H1 (cell line): Measurements from ENCODE around the gene PRKCA. TPM values are rescaled to one million over a fixed set of nuclear protein-coding genes. Genes with fewer than 3 reads are reported as not detected.

ENCODE experiments used
- CTCF ChIA-PET: fragments of 300-600 bp; sonication (Branson Sonifier 250); formaldehyde crosslinking; loops from one replicate; lab custom pipeline; 2021; ENCODE audit not compliant: partially characterized antibody; lab: Charles Lee
- POLR2A ChIA-PET: fragments of 300-600 bp; sonication (Branson Sonifier 250); formaldehyde crosslinking; loops from one replicate; lab custom pipeline; 2021; ENCODE audit warnings: inconsistent platforms; ENCODE audit not compliant: partially characterized antibody; lab: Charles Lee
- DNase-seq, 2 experiments: peaks; one replicate each; pipeline versions ENCODE4 v3.0.0 to v3.0.0-alpha.2; 2010 to 2022; ENCODE audit warnings: low spot score in 2 of 2, low read depth in 1 of 2, mixed read lengths in 1 of 2
- FAIRE-seq: peaks from 2 replicates; lab custom pipeline; 2011; peaks lifted over from hg19 to GRCh38; lab: Jason Lieb, UNC
- H2AFZ ChIP-seq: 2 replicates; pipeline ENCODE4 v1.8.1; 2012; ENCODE audit warnings: low read length, inconsistent platforms
- H2AK5ac ChIP-seq: 2 replicates; pipeline ENCODE4 v1.6.1; 2013; ENCODE audit warnings: low read depth, low read length
- H2BK120ac ChIP-seq: replicated peaks from 2 replicates; pipeline ENCODE3; 2013; ENCODE audit warnings: low read depth, low read length, inconsistent platforms
- H2BK12ac ChIP-seq: 2 replicates; pipeline ENCODE4 v1.6.1; 2013; ENCODE audit warnings: low read depth, low read length
- H2BK15ac ChIP-seq: 2 replicates; pipeline ENCODE4 v1.6.1; 2013; ENCODE audit warnings: low read length
- H2BK20ac ChIP-seq: 2 replicates; pipeline ENCODE4 v1.6.1; 2013; ENCODE audit warnings: low read length
- H2BK5ac ChIP-seq: 2 replicates; pipeline ENCODE4 v1.6.1; 2013; ENCODE audit warnings: low read depth, low read length
- H3K14ac ChIP-seq: 2 replicates; pipeline ENCODE4 v1.6.1; 2013; ENCODE audit warnings: inconsistent platforms; ENCODE audit not compliant: insufficient read length
- H3K18ac ChIP-seq: 2 replicates; pipeline ENCODE4 v1.6.1; 2013; ENCODE audit warnings: low read length; ENCODE audit errors: extremely low read depth
- H3K23ac ChIP-seq: 2 replicates; pipeline ENCODE4 v1.6.1; 2013; ENCODE audit warnings: inconsistent platforms; ENCODE audit not compliant: insufficient read length
- H3K23me2 ChIP-seq: 2 replicates; pipeline ENCODE4 v1.6.1; 2013; ENCODE audit warnings: low read depth, low read length
- H3K27ac ChIP-seq: 2 replicates; pipeline ENCODE4 v1.6.1; 2011; ENCODE audit warnings: low read depth, low read length, inconsistent platforms
- H3K27me3 ChIP-seq, 4 experiments: replicated peaks in 1 of 4; 1 replicate in 1 of 4; 2 replicates in 3 of 4; pipeline versions ENCODE4 v1.6.1 to v1.8.1; 2011 to 2013; ENCODE audit warnings: low read length in 3 of 4, mild to moderate bottlenecking in 3 of 4, inconsistent platforms in 2 of 4, mixed read lengths in 2 of 4, moderate library complexity in 1 of 4; ENCODE audit not compliant: control insufficient read depth in 3 of 4, insufficient read depth in 3 of 4; ENCODE audit errors: extremely low read depth in 1 of 4
- H3K36me3 ChIP-seq, 4 experiments: 2 replicates each; pipeline versions ENCODE4 v1.6.1 to v1.8.1; 2011 to 2013; ENCODE audit warnings: mild to moderate bottlenecking in 4 of 4, low read length in 3 of 4, moderate library complexity in 2 of 4, control low read depth in 1 of 4, inconsistent platforms in 1 of 4; ENCODE audit not compliant: insufficient read depth in 4 of 4, control insufficient read depth in 2 of 4
- H3K4ac ChIP-seq: replicated peaks from 2 replicates; pipeline ENCODE3; 2013; ENCODE audit warnings: low read length, low read depth, mixed read lengths, inconsistent platforms; ENCODE audit not compliant: insufficient read length
- H3K4me1 ChIP-seq, 4 experiments: replicated peaks in 1 of 4; 1 replicate in 1 of 4; 2 replicates in 3 of 4; pipeline versions ENCODE4 v1.6.1 to v1.8.1; 2011 to 2013; ENCODE audit warnings: low read length in 3 of 4, inconsistent platforms in 2 of 4, mixed read lengths in 1 of 4; ENCODE audit not compliant: insufficient read depth in 4 of 4, control insufficient read depth in 3 of 4
- H3K4me2 ChIP-seq, 2 experiments: 2 replicates each; pipeline versions ENCODE4 v1.6.1 to v1.8.1; 2011 to 2013; ENCODE audit warnings: low read depth in 2 of 2, low read length in 2 of 2, control low read depth in 1 of 2, inconsistent platforms in 1 of 2, mild to moderate bottlenecking in 1 of 2; ENCODE audit not compliant: insufficient read depth in 1 of 2
- H3K4me3 ChIP-seq, 4 experiments: fragments of 200-600, 300-600 bp in 1 of 4; sonication (generic), shearing (Covaris generic), sonication (Bioruptor Twin) in 1 of 4; 2 replicates each; pipeline versions ENCODE4 v1.5.1 to v1.8.1; 2011 to 2016; ENCODE audit warnings: low read length in 4 of 4, low read depth in 3 of 4, control low read depth in 2 of 4, inconsistent platforms in 2 of 4, mild to moderate bottlenecking in 2 of 4, mixed read lengths in 1 of 4, moderate library complexity in 1 of 4; ENCODE audit not compliant: insufficient read depth in 2 of 4; ENCODE audit errors: extremely low read depth in 1 of 4
- H3K56ac ChIP-seq: replicated peaks from 2 replicates; pipeline ENCODE3; 2013; ENCODE audit warnings: low read depth, mild to moderate bottlenecking, mixed read lengths, low read length, inconsistent platforms; ENCODE audit not compliant: insufficient read length
- H3K79me1 ChIP-seq: 2 replicates; pipeline ENCODE4 v1.6.1; 2013; ENCODE audit warnings: low read depth, low read length, control low read depth
- H3K79me2 ChIP-seq, 2 experiments: 2 replicates each; pipeline versions ENCODE4 v1.6.1 to v1.8.1; 2012 to 2013; ENCODE audit warnings: low read length in 2 of 2, mild to moderate bottlenecking in 2 of 2, inconsistent platforms in 1 of 2; ENCODE audit not compliant: insufficient read depth in 2 of 2, control insufficient read depth in 1 of 2
- H3K9ac ChIP-seq, 4 experiments: replicated peaks in 1 of 4; 1 replicate in 1 of 4; 2 replicates in 3 of 4; pipeline versions ENCODE4 v1.6.1 to v1.8.1; 2011 to 2013; ENCODE audit warnings: low read depth in 3 of 4, low read length in 3 of 4, control low read depth in 2 of 4, mild to moderate bottlenecking in 2 of 4, moderate library complexity in 2 of 4, inconsistent platforms in 1 of 4; ENCODE audit errors: extremely low read depth in 1 of 4
- H3K9me3 ChIP-seq, 2 experiments: 2 replicates each; pipeline versions ENCODE4 v1.6.1 to v1.8.1; 2012 to 2013; ENCODE audit warnings: mild to moderate bottlenecking in 2 of 2, moderate library complexity in 2 of 2, control low read depth in 1 of 2, inconsistent platforms in 1 of 2, low read depth in 1 of 2, low read length in 1 of 2, mixed read lengths in 1 of 2; ENCODE audit not compliant: insufficient read depth in 2 of 2
- H4K20me1 ChIP-seq, 2 experiments: replicated peaks in 1 of 2; 2 replicates each; pipeline versions ENCODE3 to v1.8.1; 2011 to 2013; ENCODE audit warnings: inconsistent platforms in 2 of 2, low read length in 2 of 2, mild to moderate bottlenecking in 1 of 2; ENCODE audit not compliant: insufficient read depth in 2 of 2, control insufficient read depth in 1 of 2
- H4K5ac ChIP-seq: 2 replicates; pipeline ENCODE4 v1.6.1; 2013; ENCODE audit warnings: low read length, low read depth, mixed read lengths, inconsistent platforms; ENCODE audit not compliant: insufficient read length
- H4K8ac ChIP-seq: 2 replicates; pipeline ENCODE4 v1.8.0; 2013; ENCODE audit warnings: mild to moderate bottlenecking, moderate library complexity, low read length, inconsistent platforms; ENCODE audit not compliant: insufficient read depth; ENCODE audit errors: extremely low read depth
- H4K91ac ChIP-seq: replicated peaks from 2 replicates; pipeline ENCODE3; 2013; ENCODE audit warnings: low read length, mixed read lengths, inconsistent platforms; ENCODE audit not compliant: insufficient read length
- ATF2 ChIP-seq: IDR thresholded peaks from 2 replicates; pipeline ENCODE4 v1.6.1; 2012; ENCODE audit warnings: low read length, inconsistent platforms
- EGR1 ChIP-seq: IDR thresholded peaks from 2 replicates; pipeline ENCODE4 v1.6.1; 2011; ENCODE audit warnings: low read depth, low read length, borderline replicate concordance
- EP300 ChIP-seq, 2 experiments: IDR thresholded peaks; 1 replicate in 1 of 2; 2 replicates in 1 of 2; pipeline ENCODE4 v1.6.1; 2011 to 2012; ENCODE audit warnings: low read depth in 2 of 2, low read length in 2 of 2, mild to moderate bottlenecking in 2 of 2, borderline replicate concordance in 1 of 2, inconsistent platforms in 1 of 2, moderate library complexity in 1 of 2
- POLR2A ChIP-seq, 2 experiments: IDR thresholded peaks; 1 replicate in 1 of 2; 2 replicates in 1 of 2; pipeline ENCODE4 v1.6.1; 2011; ENCODE audit warnings: low read depth in 2 of 2, low read length in 2 of 2, mild to moderate bottlenecking in 2 of 2; ENCODE audit errors: control extremely low read depth in 1 of 2
- SAP30 ChIP-seq: fragments of 300-600 bp; sonication (generic); IDR thresholded peaks from 2 replicates; pipeline ENCODE4 v1.7.1; 2012; ENCODE audit warnings: low read length, moderate library complexity, mild to moderate bottlenecking, inconsistent platforms; ENCODE audit not compliant: insufficient read depth, insufficient replicate concordance
- SIN3A ChIP-seq, 2 experiments: IDR thresholded peaks in 1 of 2; conservative IDR thresholded peaks in 1 of 2; 2 replicates each; pipeline ENCODE4 v1.6.1; 2011 to 2012; ENCODE audit warnings: low read length in 2 of 2, improper control_type of control experiment in 1 of 2, low read depth in 1 of 2, mild to moderate bottlenecking in 1 of 2
- SP2 ChIP-seq: IDR thresholded peaks from 2 replicates; pipeline ENCODE4 v1.6.1; 2012; ENCODE audit warnings: mild to moderate bottlenecking, low read length, inconsistent platforms
- SP4 ChIP-seq: IDR thresholded peaks from 2 replicates; pipeline ENCODE4 v1.6.1; 2012; ENCODE audit warnings: low read length, inconsistent platforms
- SUZ12 ChIP-seq: fragments of 200-600 bp; sonication (generic); IDR thresholded peaks from 2 replicates; pipeline ENCODE4 v1.6.1; 2012; ENCODE audit warnings: mild to moderate bottlenecking, inconsistent platforms, low read length, moderate library complexity, mixed read lengths
- TAF1 ChIP-seq: IDR thresholded peaks from 2 replicates; pipeline ENCODE4 v1.6.1; 2011; ENCODE audit warnings: mild to moderate bottlenecking, low read depth, low read length
- WGBS, 2 experiments: shearing (Covaris generic) in 1 of 2; methylation state at CpG; one replicate each; pipeline versions ENCODE4 v1.1.6 to v1.1.7; 2013 to 2015; ENCODE audit warnings: low lambda C conversion rate in 2 of 2, mixed read lengths in 2 of 2, inconsistent platforms in 1 of 2, low coverage in 1 of 2, missing lambda C conversion rate in 1 of 2; ENCODE audit not compliant: insufficient replicate concordance in 2 of 2, insufficient coverage in 1 of 2, insufficient read length in 1 of 2; ENCODE audit errors: extremely low coverage in 1 of 2, missing lambda C conversion rate in 1 of 2; 5-methylcytosine and 5-hydroxymethylcytosine counted together
- polyA plus RNA-seq, 7 experiments: library from polyadenylated mRNA; depleted of rRNA in 3 of 7; stranded (reverse) in 5 of 7; unstranded in 2 of 7; fragments of >200 nt in 5 of 7; fragments of 200-250 nt in 2 of 7; gene quantifications; 1 replicate in 5 of 7; 2 replicates in 1 of 7; 4 replicates in 1 of 7; pipeline versions ENCODE4 v1.2.1 to v1.2.3, GENCODE V29; 2011 to 2013; ENCODE audit warnings: missing spikeins in 2 of 7, mixed read lengths in 2 of 7
- total RNA-seq: library from RNA; stranded (reverse); fragmentation: NEBNext Ultra II Directional; extraction: Animal tissue kit (Norgen Biotek cat#: 25700); gene quantifications from 2 replicates; pipeline ENCODE4 v1.2.1, GENCODE V29; 2021

Gene PRKCA
- total and polyA plus RNA-seq, 2 of the 8 experiments (the other 6 are each of a cell fraction or from before 2014, with no cell fraction given), result 5.8 to 17.8 TPM

GRCh38 chr17:66675273-66675990, 373.0 kb downstream of the PRKCA start:
- DNase-seq (no peak), FAIRE-seq (no peak)
- Histone ChIP-seq H2BK120ac (no peak overlapping the region), H2BK15ac (no peak overlapping the region), H2AFZ (no peak overlapping the region), H4K8ac (no peak overlapping the region), H3K4ac (no peak overlapping the region), H4K5ac (no peak overlapping the region), H3K23ac (no peak overlapping the region), H3K4me1 (peaks cover 0 to 2% (median under 1%) of the 10 kb centered on the region in 4 experiments; a peak in 1 of 7 replicates), H3K23me2 (no peaks in the 10 kb centered on the region), H3K4me2 (no peak overlapping the region), H3K27ac (no peak overlapping the region), H3K27me3 (no peaks in the 10 kb centered on the region), H3K79me1 (no peaks in the 10 kb centered on the region), H2BK5ac (no peak overlapping the region; the same call in 1 of the 2 replicates), H3K18ac (no peak overlapping the region), H3K36me3 (no peaks in the 10 kb centered on the region), H2BK12ac (no peak overlapping the region), H3K56ac (no peak overlapping the region), H4K91ac (no peak overlapping the region), H4K20me1 (no peaks in the 10 kb centered on the region), H2AK5ac (no peak overlapping the region), H3K9ac (no peak overlapping the region), H3K9me3 (peaks cover 0 to 3% of the 10 kb centered on the region in 2 experiments; a peak in 2 of 4 replicates), H2BK20ac (no peak overlapping the region), H3K4me3 (no peak overlapping the region), H3K14ac (no peak overlapping the region), H3K79me2 (no peaks in the 10 kb centered on the region)
- CTCF ChIA-PET, result interaction anchor here (0.6 to 3.1 kb wide), 11 partner anchors 12 to 475 kb away, joined by 3 to 18 read pairs (median 4); no protein-coding TSS in a partner anchor
- 87% methylated on average over 16 of the region's 16 CpGs; no CpG with 5 or more reads in 1 of the 2 experiments for WGBS, 2 experiments
- no peak for TF ChIP-seq ATF2
- no peak for TF ChIP-seq POLR2A (IDR thresholded peaks at IDR 0.05; ENCODE audit: control extremely low read depth in 1 of 2, low read depth in 2 of 2, low read length in 2 of 2)
- no peak for TF ChIP-seq SIN3A (conservative IDR thresholded peaks at IDR 0.05 in 1 of 2, IDR thresholded peaks at IDR 0.05 in 1 of 2; ENCODE audit: low read depth in 1 of 2, low read length in 2 of 2)
- no peak for TF ChIP-seq EP300 (IDR thresholded peaks at IDR 0.05; ENCODE audit: borderline replicate concordance in 1 of 2, low read depth in 2 of 2, low read length in 2 of 2)
- no peak for TF ChIP-seq SP4
- TF ChIP-seq EGR1, result no peak
- no peak for TF ChIP-seq SUZ12
- no peak for TF ChIP-seq TAF1
- TF ChIP-seq SP2, result no peak
- no peak for TF ChIP-seq SAP30
- POLR2A ChIA-PET, result no interaction called here
